Sigmoid colon (tissue), 4 donors: ENCODE data around the gene SLC35B1.

Experiments used
- CTCF ChIP-seq, 4 experiments: fragments of 450-650 bp in 3 of 4; fragments of 200-600 bp in 1 of 4; IDR thresholded peaks; one replicate each; pipeline ENCODE4 v1.5.1; 2016 to 2019; ENCODE audit warnings: antibody characterized with exemption in 4 of 4, mild to moderate bottlenecking in 3 of 4, moderate library complexity in 2 of 4
- POLR2A ChIP-seq, 2 donors: fragments of 450-650 bp; IDR thresholded peaks; one replicate each; pipeline ENCODE4 v1.6.1; 2016; ENCODE audit warnings: antibody characterized with exemption in 2 of 2, mild to moderate bottlenecking in 2 of 2, moderate library complexity in 2 of 2
- POLR2AphosphoS5 ChIP-seq, 4 donors: sonication (generic); formaldehyde crosslinking; IDR thresholded peaks; one replicate each; pipeline ENCODE4 v1.6.1; 2017; ENCODE audit warnings: antibody characterized with exemption in 4 of 4

- TF ChIP-seq CTCF (IDR thresholded peaks at IDR 0.05) = no peak
- no peak for TF ChIP-seq POLR2AphosphoS5 (IDR thresholded peaks at IDR 0.05)
- no peak for TF ChIP-seq POLR2A (IDR thresholded peaks at IDR 0.05)
Observed at GRCh38 chr17:49722066-49722465, 14.3 kb upstream of the SLC35B1 start.
